Esophagus muscularis mucosa (tissue), 4 donors: Measurements from ENCODE around the gene NEMP2.

ENCODE experiments used
- CTCF ChIP-seq, 3 experiments: fragments of 200-600 bp in 2 of 3; fragments of 450-650 bp in 1 of 3; sonication (generic) in 2 of 3; IDR thresholded peaks; one replicate each; pipeline ENCODE4 v1.5.1; 2017 to 2019; ENCODE audit warnings: antibody characterized with exemption in 3 of 3, mild to moderate bottlenecking in 2 of 3, moderate library complexity in 1 of 3
- EP300 ChIP-seq: sonication (generic); formaldehyde crosslinking; IDR thresholded peaks from one replicate; pipeline ENCODE4 v1.6.1; 2017; ENCODE audit warnings: antibody characterized with exemption
- POLR2A ChIP-seq: fragments of 450-650 bp; IDR thresholded peaks from one replicate; pipeline ENCODE4 v1.6.1; 2017; ENCODE audit warnings: antibody characterized with exemption, moderate library complexity, mild to moderate bottlenecking, low read depth
- POLR2AphosphoS5 ChIP-seq, 2 donors: sonication (generic); formaldehyde crosslinking; IDR thresholded peaks; one replicate each; pipeline ENCODE4 v1.6.1; 2017; ENCODE audit warnings: antibody characterized with exemption in 2 of 2

- TF ChIP-seq CTCF (IDR thresholded peaks at IDR 0.05) (no peak), POLR2AphosphoS5 (IDR thresholded peaks at IDR 0.05) (no peak), EP300 (no peak), POLR2A (no peak)
Measured at GRCh38 chr2:190527918-190528317, 6.6 kb downstream of the NEMP2 start.
